ENCODE results near the gene RORB.

RORB gene

GRCh38 chr9:74721696-74722660 is 224.8 kb downstream of the RORB start:
- no peak for DNase-seq

- no peak for DNase-seq
These were observed 227.2 kb downstream of the RORB start for GRCh38 chr9:74724317-74724716.

GRCh38 chr9:74726581-74726980 is 229.4 kb downstream of the RORB start:
- no peak for DNase-seq

GRCh38 chr9:74728176-74728575 is 231.0 kb downstream of the RORB start:
- DNase-seq, result no peak

GRCh38 chr9:74729136-74729695 is 232.1 kb downstream of the RORB start:
- no peak for DNase-seq

- DNase-seq, result no peak
These were observed 238.6 kb downstream of the RORB start for GRCh38 chr9:74735761-74736160.

- DNase-seq, result no peak
These were observed 239.5 kb downstream of the RORB start for GRCh38 chr9:74736646-74737045.

- DNase-seq, result no peak
These were observed 245.2 kb downstream of the RORB start for GRCh38 chr9:74742191-74742790.

All from effector CD4-positive, alpha-beta T cell (primary cell).